ENCODE data around the gene GSDME.
"Not testable (repeated sequence)": the region's sequence is repeated elsewhere in the genome, so short reads cannot be mapped to it uniquely, and the experiment has no call there.

DNA sequence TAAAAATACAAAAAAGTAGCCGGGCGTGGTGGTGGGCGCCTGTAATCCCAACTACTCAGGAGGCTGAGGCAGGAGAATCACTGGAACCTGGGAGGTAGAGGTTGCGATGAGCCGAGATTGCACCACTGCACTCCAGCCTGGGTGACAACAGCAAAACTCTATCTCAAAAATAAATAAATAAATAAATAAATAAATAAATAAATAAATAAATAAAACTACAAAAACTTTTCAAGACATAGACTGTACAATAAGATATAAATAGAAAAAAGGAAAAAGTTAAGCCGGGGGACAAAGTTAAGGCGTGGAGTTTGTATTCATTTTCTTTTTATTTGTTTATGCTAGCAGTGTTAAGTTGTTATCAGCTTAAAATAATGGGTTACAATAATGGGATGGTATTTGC is 21.7 kb downstream of the GSDME start:
- TF ChIP-seq, protein P1, sequence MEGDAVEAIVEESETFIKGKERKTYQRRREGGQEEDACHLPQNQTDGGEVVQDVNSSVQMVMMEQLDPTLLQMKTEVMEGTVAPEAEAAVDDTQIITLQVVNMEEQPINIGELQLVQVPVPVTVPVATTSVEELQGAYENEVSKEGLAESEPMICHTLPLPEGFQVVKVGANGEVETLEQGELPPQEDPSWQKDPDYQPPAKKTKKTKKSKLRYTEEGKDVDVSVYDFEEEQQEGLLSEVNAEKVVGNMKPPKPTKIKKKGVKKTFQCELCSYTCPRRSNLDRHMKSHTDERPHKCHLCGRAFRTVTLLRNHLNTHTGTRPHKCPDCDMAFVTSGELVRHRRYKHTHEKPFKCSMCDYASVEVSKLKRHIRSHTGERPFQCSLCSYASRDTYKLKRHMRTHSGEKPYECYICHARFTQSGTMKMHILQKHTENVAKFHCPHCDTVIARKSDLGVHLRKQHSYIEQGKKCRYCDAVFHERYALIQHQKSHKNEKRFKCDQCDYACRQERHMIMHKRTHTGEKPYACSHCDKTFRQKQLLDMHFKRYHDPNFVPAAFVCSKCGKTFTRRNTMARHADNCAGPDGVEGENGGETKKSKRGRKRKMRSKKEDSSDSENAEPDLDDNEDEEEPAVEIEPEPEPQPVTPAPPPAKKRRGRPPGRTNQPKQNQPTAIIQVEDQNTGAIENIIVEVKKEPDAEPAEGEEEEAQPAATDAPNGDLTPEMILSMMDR (IDR thresholded peaks at IDR 0.05; ENCODE audit: low read depth, low read length, poor library complexity, severe bottlenecking): not testable (repeated sequence)
- not testable (repeated sequence) for TF ChIP-seq EZH2phosphoT487 (IDR thresholded peaks at IDR 0.05; ENCODE audit: borderline replicate concordance, low read length)

All from DOHH2 (cell line).